Measurements from ENCODE around the gene TOX3.

The TOX3 gene

GRCh38 chr16:52473096-52473495, 73.8 kb downstream of the TOX3 start:
- DNase-seq = no peak
- no peaks in the 10 kb centered on the region for H3K9me3 ChIP-seq
- no peaks in the 10 kb centered on the region for H3K4me1 ChIP-seq
- H3K27me3 ChIP-seq = no peaks in the 10 kb centered on the region
- no peak overlapping the region for H3K4me3 ChIP-seq
- intact Hi-C loops (cut with DNase I; ENCODE audit: low total_unique reads) = no loop called here
- no peaks in the 10 kb centered on the region for H3K36me3 ChIP-seq
- TF ChIP-seq CTCF (IDR thresholded peaks at IDR 0.05) = no peak
- no peak overlapping the region for H3K27ac ChIP-seq

- no peak for DNase-seq
- Histone ChIP-seq H3K4me3 (no peak overlapping the region), H3K4me1 (no peaks in the 10 kb centered on the region), H3K36me3 (no peaks in the 10 kb centered on the region), H3K9me3 (no peaks in the 10 kb centered on the region), H3K27me3 (no peaks in the 10 kb centered on the region), H3K27ac (no peak overlapping the region)
- no peak for TF ChIP-seq CTCF (IDR thresholded peaks at IDR 0.05)
- intact Hi-C loops (cut with DNase I; ENCODE audit: low total_unique reads) = no loop called here
These were observed 75.1 kb downstream of the TOX3 start for GRCh38 chr16:52471650-52472370.

GRCh38 chr16:52470585-52470984, 76.4 kb downstream of the TOX3 start:
- Histone ChIP-seq H3K27ac (no peak overlapping the region), H3K27me3 (no peaks in the 10 kb centered on the region), H3K36me3 (no peaks in the 10 kb centered on the region), H3K9me3 (no peaks in the 10 kb centered on the region), H3K4me1 (no peaks in the 10 kb centered on the region), H3K4me3 (no peak overlapping the region)
- DNase-seq = no peak
- no peak for TF ChIP-seq CTCF (IDR thresholded peaks at IDR 0.05)
- intact Hi-C loops (cut with DNase I; ENCODE audit: low total_unique reads) = no loop called here

- no peaks in the 10 kb centered on the region for H3K4me1 ChIP-seq
- TF ChIP-seq CTCF (IDR thresholded peaks at IDR 0.05) = no peak
- H3K9me3 ChIP-seq = no peaks in the 10 kb centered on the region
- DNase-seq = no peak
- H3K27me3 ChIP-seq = no peaks in the 10 kb centered on the region
- H3K4me3 ChIP-seq = no peak overlapping the region
- intact Hi-C loops (cut with DNase I; ENCODE audit: low total_unique reads) = no loop called here
- H3K36me3 ChIP-seq = no peaks in the 10 kb centered on the region
- H3K27ac ChIP-seq = no peak overlapping the region
These were observed 77.2 kb downstream of the TOX3 start for GRCh38 chr16:52469775-52470174.

GRCh38 chr16:52469091-52469490, 77.9 kb downstream of the TOX3 start:
- no peaks in the 10 kb centered on the region for H3K27me3 ChIP-seq
- no peak for TF ChIP-seq CTCF (IDR thresholded peaks at IDR 0.05)
- intact Hi-C loops (cut with DNase I; ENCODE audit: low total_unique reads) = no loop called here
- H3K9me3 ChIP-seq = no peaks in the 10 kb centered on the region
- no peaks in the 10 kb centered on the region for H3K4me1 ChIP-seq
- H3K27ac ChIP-seq = no peak overlapping the region
- no peak overlapping the region for H3K4me3 ChIP-seq
- H3K36me3 ChIP-seq = no peaks in the 10 kb centered on the region
- DNase-seq = no peak

GRCh38 chr16:52467753-52468152, 79.2 kb downstream of the TOX3 start:
- intact Hi-C loops (cut with DNase I; ENCODE audit: low total_unique reads) = no loop called here
- no peak for DNase-seq
- no peak overlapping the region for H3K27ac ChIP-seq
- no peak overlapping the region for H3K4me3 ChIP-seq
- H3K4me1 ChIP-seq = no peaks in the 10 kb centered on the region
- H3K27me3 ChIP-seq = no peaks in the 10 kb centered on the region
- no peak for TF ChIP-seq CTCF (IDR thresholded peaks at IDR 0.05)
- no peaks in the 10 kb centered on the region for H3K9me3 ChIP-seq
- H3K36me3 ChIP-seq = no peaks in the 10 kb centered on the region
